SK-N-MC (cell line): Measurements from ENCODE around the gene CD19.

Experiments used
- DNase-seq: peaks from one replicate; pipeline ENCODE4 v3.0.0-alpha.2; 2011; ENCODE audit warnings: low read depth, low spot score
- H3K27ac ChIP-seq: fragments of 200-600 bp; sonication (generic); 2 replicates; pipeline ENCODE4 v1.5.1; 2016; ENCODE audit warnings: mixed run types
- H3K36me3 ChIP-seq: fragments of 200-600 bp; sonication (generic); 2 replicates; pipeline ENCODE4 v1.6.1; 2017; ENCODE audit warnings: antibody characterized with exemption, low read length, mixed read lengths; ENCODE audit not compliant: insufficient read depth
- H3K4me3 ChIP-seq: fragments of 200-600 bp; sonication (generic); 2 replicates; pipeline ENCODE4 v1.5.1; 2016
- H3K9ac ChIP-seq: fragments of 200-600 bp; sonication (generic); 2 replicates; pipeline ENCODE4 v1.8.0; 2017; ENCODE audit warnings: mixed run types, mixed read lengths; ENCODE audit not compliant: insufficient read length
- H3K9me3 ChIP-seq: fragments of 200-600 bp; sonication (generic); 2 replicates; pipeline ENCODE4 v1.6.1; 2017; ENCODE audit warnings: low read depth, mild to moderate bottlenecking, antibody characterized with exemption, low read length, moderate library complexity, mixed read lengths
- EZH2 ChIP-seq: fragments of 200-600 bp; sonication (generic); IDR thresholded peaks from one replicate; pipeline ENCODE4 v1.6.1; 2017; ENCODE audit warnings: antibody characterized with exemption
- FOXP2 ChIP-seq: optimal IDR thresholded peaks from 2 replicates; pipeline ENCODE3; 2011; ENCODE audit warnings: mild to moderate bottlenecking, moderate library complexity; ENCODE audit not compliant: insufficient read depth; ENCODE audit errors: extremely low read length, control extremely low read depth
- POLR2AphosphoS5 ChIP-seq: IDR thresholded peaks from 2 replicates; pipeline ENCODE4 v1.6.1; 2012; ENCODE audit warnings: mild to moderate bottlenecking, low read depth, low read length, borderline replicate concordance

Gene CD19

GRCh38 chr16:28980929-28981328, 49.2 kb downstream of the CD19 start:
- Histone ChIP-seq H3K4me3 (no peak overlapping the region), H3K9ac (no peak overlapping the region), H3K36me3 (no peaks in the 10 kb centered on the region), H3K27ac (no peak overlapping the region), H3K9me3 (no peaks in the 10 kb centered on the region)
- TF ChIP-seq FOXP2 = no peak
- no peak for TF ChIP-seq EZH2
- TF ChIP-seq POLR2AphosphoS5 = no peak
- no peak for DNase-seq

- Histone ChIP-seq H3K9ac (no peak overlapping the region), H3K36me3 (no peaks in the 10 kb centered on the region; the same call in 1 of the 2 replicates), H3K4me3 (no peak overlapping the region), H3K27ac (no peak overlapping the region), H3K9me3 (no peaks in the 10 kb centered on the region)
- TF ChIP-seq FOXP2 (no peak), EZH2 (no peak), POLR2AphosphoS5 (no peak)
- peak; percentile 5 for DNase-seq
Measured at GRCh38 chr16:28981517-28981916, 49.7 kb downstream of the CD19 start.

GRCh38 chr16:28982418-28982817, 50.6 kb downstream of the CD19 start:
- H3K9me3 ChIP-seq = no peaks in the 10 kb centered on the region
- H3K27ac ChIP-seq = no peak overlapping the region
- peaks cover 3% of the 10 kb centered on the region; the same call in 1 of the 2 replicates for H3K36me3 ChIP-seq
- H3K4me3 ChIP-seq = no peak overlapping the region
- TF ChIP-seq EZH2 (no peak), FOXP2 (no peak), POLR2AphosphoS5 (no peak)
- DNase-seq = no peak
- no peak overlapping the region for H3K9ac ChIP-seq

GRCh38 chr16:28982949-28983348, 51.2 kb downstream of the CD19 start:
- Histone ChIP-seq H3K9ac (no peak overlapping the region), H3K9me3 (no peaks in the 10 kb centered on the region), H3K27ac (no peak overlapping the region), H3K36me3 (peaks cover 3% of the 10 kb centered on the region; the same call in 1 of the 2 replicates), H3K4me3 (no peak overlapping the region)
- DNase-seq = no peak
- no peak for TF ChIP-seq POLR2AphosphoS5
- no peak for TF ChIP-seq EZH2
- no peak for TF ChIP-seq FOXP2

GRCh38 chr16:28983644-28984043, 51.9 kb downstream of the CD19 start:
- no peak for TF ChIP-seq EZH2
- TF ChIP-seq POLR2AphosphoS5 = no peak
- TF ChIP-seq FOXP2 = no peak
- DNase-seq = no peak
- no peak overlapping the region for H3K9ac ChIP-seq
- peaks cover 3% of the 10 kb centered on the region; the same call in 1 of the 2 replicates for H3K36me3 ChIP-seq
- no peak overlapping the region for H3K4me3 ChIP-seq
- H3K27ac ChIP-seq = no peak overlapping the region
- H3K9me3 ChIP-seq = no peaks in the 10 kb centered on the region

GRCh38 chr16:28984091-28984490, 52.3 kb downstream of the CD19 start:
- Histone ChIP-seq H3K9ac (no peak overlapping the region), H3K9me3 (no peaks in the 10 kb centered on the region), H3K4me3 (no peak overlapping the region), H3K27ac (no peak overlapping the region), H3K36me3 (peaks cover 3% of the 10 kb centered on the region; the same call in 1 of the 2 replicates)
- no peak for DNase-seq
- no peak for TF ChIP-seq POLR2AphosphoS5
- no peak for TF ChIP-seq EZH2
- TF ChIP-seq FOXP2 = no peak

- Histone ChIP-seq H3K9ac (no peak within 1 kb of the TSS), H3K36me3 (peaks cover 3% of the 10 kb centered on the region; the same call in 1 of the 2 replicates), H3K9me3 (no peaks in the 10 kb centered on the region), H3K27ac (no peak within 1 kb of the TSS), H3K4me3 (peak within 1 kb of the TSS; percentile 36; the same call in 1 of the 2 replicates)
- DNase-seq = no peak
- TF ChIP-seq POLR2AphosphoS5 (no peak), FOXP2 (no peak), EZH2 (no peak)
Measured at GRCh38 chr16:28984619-28985135, 52.9 kb downstream of the CD19 start, which contains the start of gene LAT. Gene LAT (plus strand): TSS chr16:28985052. CDS start chr16:28985418, 366 bp downstream.

GRCh38 chr16:28985211-28986041, 53.7 kb downstream of the CD19 start:
- DNase-seq = no peak

More at GRCh38 chr16:28985211-28986041, 53.7 kb downstream of the CD19 start:
- Histone ChIP-seq H3K4me3 (no peak overlapping the region), H3K9ac (no peak overlapping the region), H3K36me3 (peaks cover 3% of the 10 kb centered on the region; the same call in 1 of the 2 replicates), H3K27ac (no peak overlapping the region), H3K9me3 (no peaks in the 10 kb centered on the region)
- TF ChIP-seq POLR2AphosphoS5 (no peak), EZH2 (no peak), FOXP2 (no peak)
